ENCODE data around the gene AP1B1.

- TF ChIP-seq CTCF (IDR thresholded peaks at IDR 0.05) (no peak), POLR2A (IDR thresholded peaks at IDR 0.05) (no peak)
Measured at GRCh38 chr22:29313576-29314466, 74.5 kb downstream of the AP1B1 start.

Measured in body of pancreas (tissue), 4 donors.